ENCODE results near the gene IMMP2L. TPM values are rescaled to one million over a fixed set of nuclear protein-coding genes. Genes with fewer than 3 reads are reported as not detected.
A peak's percentile ranks its signal among the peaks of the same experiment; 100 is the strongest.

IMMP2L gene
- total and polyA plus RNA-seq, 2 donors (not counting 3 experiments of a cell fraction or from before 2014, with no cell fraction given), result 9.9 to 11.8 TPM

GRCh38 chr7:111429781-111430180 is 132.5 kb downstream of the IMMP2L start:
- ChIA-PET CTCF (interaction anchor here (1.2 kb wide), 1 partner anchor 8 kb away, joined by 5 read pairs; no protein-coding TSS in a partner anchor), POLR2A (no interaction called here)
- H3K4me2 ChIP-seq (ENCODE audit: insufficient read depth, low read length), result no peak overlapping the region
- TF ChIP-seq EZH2 (IDR thresholded peaks at IDR 0.05; ENCODE audit: borderline replicate concordance, low read depth, low read length, severe bottlenecking), result no peak
- H3K36me3 ChIP-seq (ENCODE audit: control insufficient read depth in 2 of 2, extremely low read depth in 1 of 2, insufficient read depth in 2 of 2, low read length in 2 of 2), result no peaks in the 10 kb centered on the region
- H3K9ac ChIP-seq (replicated peaks; ENCODE audit: extremely low read depth, insufficient read depth, low read length), result no peak overlapping the region
- no peaks in the 10 kb centered on the region for H3K79me2 ChIP-seq (ENCODE audit: control insufficient read depth, insufficient read depth, low read length)
- no TSS peak for BruUV-seq (replicated peaks)
- no peaks in the 10 kb centered on the region for H4K20me1 ChIP-seq (replicated peaks; ENCODE audit: control insufficient read depth, extremely low read depth, insufficient read depth, low read length)
- DNase-seq (ENCODE audit: low read depth, low spot score), result no peak
- H3K27ac ChIP-seq (ENCODE audit: insufficient read depth, low read depth, low read length), result no peak overlapping the region
- dilution Hi-C loops (cut with MboI; ENCODE audit: extremely low pct_ligation_motif_present, low sequenced_read_pairs) (no loop called here), intact Hi-C loops (cut with micrococcal nuclease) (no loop called here)
- peaks cover 2% of the 10 kb centered on the region for H3K4me1 ChIP-seq (ENCODE audit: control insufficient read depth, extremely low read depth, insufficient read depth, low read length)
- no peaks in the 10 kb centered on the region for H3K27me3 ChIP-seq (ENCODE audit: control insufficient read depth in 2 of 2, insufficient read depth in 2 of 2, low read length in 2 of 2)
- no peaks in the 10 kb centered on the region for H3K9me3 ChIP-seq (replicated peaks; ENCODE audit: control insufficient read depth, insufficient read depth, low read length)
- no peaks in the 10 kb centered on the region for H3K9me1 ChIP-seq (replicated peaks; ENCODE audit: control insufficient read depth, extremely low read depth, insufficient read depth, low read length)
- no peak for FAIRE-seq
- no peak overlapping the region for H3K4me3 ChIP-seq (replicated peaks in 1 of 3; ENCODE audit: insufficient read depth in 1 of 3, low read depth in 1 of 3, low read length in 3 of 3)
- H2AFZ ChIP-seq (ENCODE audit: low read depth, low read length), result no peak overlapping the region

- H3K27me3 ChIP-seq (ENCODE audit: control insufficient read depth in 2 of 2, insufficient read depth in 2 of 2, low read length in 2 of 2), result no peaks in the 10 kb centered on the region
- peak overlapping the region; percentile 41 for H3K4me2 ChIP-seq (ENCODE audit: insufficient read depth, low read length)
- no peak overlapping the region for H2AFZ ChIP-seq (ENCODE audit: low read depth, low read length)
- dilution Hi-C loops (cut with MboI; ENCODE audit: extremely low pct_ligation_motif_present, low sequenced_read_pairs), result no loop called here
- H3K9ac ChIP-seq (replicated peaks; ENCODE audit: extremely low read depth, insufficient read depth, low read length), result no peak overlapping the region
- BruUV-seq (replicated peaks), result no TSS peak
- no peaks in the 10 kb centered on the region for H3K9me1 ChIP-seq (replicated peaks; ENCODE audit: control insufficient read depth, extremely low read depth, insufficient read depth, low read length)
- H4K20me1 ChIP-seq (replicated peaks; ENCODE audit: control insufficient read depth, extremely low read depth, insufficient read depth, low read length), result no peaks in the 10 kb centered on the region
- H3K36me3 ChIP-seq (ENCODE audit: control insufficient read depth in 2 of 2, extremely low read depth in 1 of 2, insufficient read depth in 2 of 2, low read length in 2 of 2), result no peaks in the 10 kb centered on the region
- H3K4me3 ChIP-seq (replicated peaks in 1 of 3; ENCODE audit: insufficient read depth in 1 of 3, low read depth in 1 of 3, low read length in 3 of 3), result no peak overlapping the region
- no peaks in the 10 kb centered on the region for H3K9me3 ChIP-seq (replicated peaks; ENCODE audit: control insufficient read depth, insufficient read depth, low read length)
- H3K4me1 ChIP-seq (ENCODE audit: control insufficient read depth, extremely low read depth, insufficient read depth, low read length), result peaks cover 2% of the 10 kb centered on the region
- intact Hi-C loops (cut with micrococcal nuclease), result no loop called here
- H3K79me2 ChIP-seq (ENCODE audit: control insufficient read depth, insufficient read depth, low read length), result no peaks in the 10 kb centered on the region
- DNase-seq (ENCODE audit: low read depth, low spot score) (peak; percentile 46), FAIRE-seq (no peak)
- POLR2A ChIA-PET, result no interaction called here
- TF ChIP-seq FOS (IDR thresholded peaks at IDR 0.05; ENCODE audit: borderline replicate concordance, insufficient read depth, low read length) (peak; percentile 20), GATA2 (IDR thresholded peaks at IDR 0.05; ENCODE audit: insufficient read depth, insufficient read length, low read depth, low read length) (no peak), EZH2 (IDR thresholded peaks at IDR 0.05; ENCODE audit: borderline replicate concordance, low read depth, low read length, severe bottlenecking) (no peak), JUN (IDR thresholded peaks at IDR 0.05; ENCODE audit: borderline replicate concordance, insufficient read depth, insufficient read length, low read depth) (no peak), POLR2A (IDR thresholded peaks at IDR 0.05; ENCODE audit: low read depth, low read length) (no peak), MYC (IDR thresholded peaks at IDR 0.05; ENCODE audit: low read depth, low read length) (no peak), MAX (IDR thresholded peaks at IDR 0.05; ENCODE audit: insufficient read depth, insufficient read length) (no peak), CTCF (IDR thresholded peaks at IDR 0.05; ENCODE audit: extremely low read depth in 1 of 2, insufficient read depth in 1 of 2, low read depth in 1 of 2, low read length in 2 of 2) (no peak), POLR2AphosphoS5 (IDR thresholded peaks at IDR 0.05; ENCODE audit: insufficient read depth, low read depth, low read length) (no peak)
- CTCF ChIA-PET, result no interaction called here
- no peak overlapping the region for H3K27ac ChIP-seq (ENCODE audit: insufficient read depth, low read depth, low read length)
These were observed 137.5 kb downstream of the IMMP2L start for GRCh38 chr7:111424768-111425167.
